Retinal pigment epithelial cell (primary cell): ENCODE data around the gene LPAR6.
A peak's percentile ranks its signal among the peaks of the same experiment; 100 is the strongest.

Experiments used
- DNase-seq: peaks from one replicate; pipeline ENCODE4 v3.0.0-alpha.2; 2010; ENCODE audit warnings: low read depth
- H3K4me3 ChIP-seq: 2 replicates; pipeline ENCODE4 v1.5.1; 2011; ENCODE audit warnings: mild to moderate bottlenecking, low read length, control low read depth, moderate library complexity
- TF ChIP-seq, protein P1 (sequence below): conservative IDR thresholded peaks from 2 replicates; pipeline ENCODE4 v1.5.1; 2011; ENCODE audit warnings: low read depth, low read length, control low read depth, inconsistent platforms

Gene LPAR6

GRCh38 chr13:48446464-48446863 lies 33.6 kb upstream of the LPAR6 start:
- no peak overlapping the region for H3K4me3 ChIP-seq
- TF ChIP-seq, protein P1, sequence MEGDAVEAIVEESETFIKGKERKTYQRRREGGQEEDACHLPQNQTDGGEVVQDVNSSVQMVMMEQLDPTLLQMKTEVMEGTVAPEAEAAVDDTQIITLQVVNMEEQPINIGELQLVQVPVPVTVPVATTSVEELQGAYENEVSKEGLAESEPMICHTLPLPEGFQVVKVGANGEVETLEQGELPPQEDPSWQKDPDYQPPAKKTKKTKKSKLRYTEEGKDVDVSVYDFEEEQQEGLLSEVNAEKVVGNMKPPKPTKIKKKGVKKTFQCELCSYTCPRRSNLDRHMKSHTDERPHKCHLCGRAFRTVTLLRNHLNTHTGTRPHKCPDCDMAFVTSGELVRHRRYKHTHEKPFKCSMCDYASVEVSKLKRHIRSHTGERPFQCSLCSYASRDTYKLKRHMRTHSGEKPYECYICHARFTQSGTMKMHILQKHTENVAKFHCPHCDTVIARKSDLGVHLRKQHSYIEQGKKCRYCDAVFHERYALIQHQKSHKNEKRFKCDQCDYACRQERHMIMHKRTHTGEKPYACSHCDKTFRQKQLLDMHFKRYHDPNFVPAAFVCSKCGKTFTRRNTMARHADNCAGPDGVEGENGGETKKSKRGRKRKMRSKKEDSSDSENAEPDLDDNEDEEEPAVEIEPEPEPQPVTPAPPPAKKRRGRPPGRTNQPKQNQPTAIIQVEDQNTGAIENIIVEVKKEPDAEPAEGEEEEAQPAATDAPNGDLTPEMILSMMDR: no peak
- no peak for DNase-seq

DNA sequence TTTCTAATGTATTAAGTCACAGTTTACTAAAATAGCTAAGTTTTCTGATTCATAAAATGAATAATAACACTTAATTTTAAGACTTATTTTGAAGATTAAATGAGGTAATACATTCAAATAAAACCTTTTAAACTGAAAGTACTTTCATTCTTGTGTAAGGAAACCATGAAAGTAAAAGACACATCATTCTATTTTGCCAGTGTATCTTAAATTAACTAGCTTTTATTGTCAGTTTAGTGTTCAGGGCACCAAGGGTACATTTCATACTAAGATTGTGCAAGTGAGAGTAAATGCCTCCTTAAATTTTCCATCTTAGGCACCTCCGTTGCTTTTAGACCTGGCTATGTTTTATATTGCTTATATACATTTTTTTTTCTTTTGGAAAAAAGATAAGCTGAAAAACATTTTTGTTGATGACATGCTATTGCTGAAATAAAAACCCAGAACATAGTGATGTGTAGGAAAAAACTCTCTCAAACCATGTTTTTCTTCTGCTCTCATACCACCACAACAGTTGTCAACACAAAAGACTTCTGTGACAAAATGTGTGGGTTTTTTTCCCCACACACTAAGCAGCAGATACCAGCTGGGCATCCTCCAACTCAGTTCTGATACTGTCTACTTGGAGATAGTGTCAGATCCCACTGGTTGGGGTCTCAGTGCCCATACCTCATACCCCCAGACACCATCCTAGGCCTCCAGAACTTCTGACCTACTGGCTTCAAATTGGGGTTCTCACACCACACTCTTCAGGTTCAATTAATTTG lies 30.7 kb upstream of the LPAR6 start:
- DNase-seq: no peak

GRCh38 chr13:48437371-48437770 lies 24.5 kb upstream of the LPAR6 start:
- TF ChIP-seq, protein P1: no peak
- DNase-seq: peak; percentile 42
- no peak overlapping the region for H3K4me3 ChIP-seq

More for the DNA sequence above, 30.7 kb upstream of the LPAR6 start:
- no peak overlapping the region for H3K4me3 ChIP-seq
- TF ChIP-seq, protein P1: no peak

GRCh38 chr13:48436661-48437288 lies 23.9 kb upstream of the LPAR6 start:
- no peak overlapping the region for H3K4me3 ChIP-seq
- TF ChIP-seq, protein P1: no peak
- DNase-seq: no peak

DNA sequence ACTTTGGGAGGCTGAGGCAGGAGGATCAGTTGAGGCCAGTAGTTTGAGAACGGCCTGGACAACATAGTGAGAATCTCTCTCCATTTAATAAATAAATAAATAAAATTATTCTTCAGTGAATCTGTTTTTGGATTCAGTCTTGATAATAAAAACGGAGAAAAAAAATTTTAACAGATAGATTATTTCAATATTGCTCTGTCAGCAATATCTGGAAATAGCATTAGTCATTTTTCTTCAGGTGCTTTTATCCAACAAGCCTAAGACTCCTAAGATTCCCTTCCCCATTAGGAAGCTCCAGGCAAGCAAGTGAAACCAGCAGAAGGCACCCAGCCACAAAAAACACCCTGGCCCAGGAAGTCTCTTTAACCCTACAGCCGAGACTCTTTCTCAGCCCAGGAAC lies 21.3 kb upstream of the LPAR6 start:
- H3K4me3 ChIP-seq: no peak overlapping the region
- TF ChIP-seq, protein P1: no peak
- DNase-seq: no peak

DNA sequence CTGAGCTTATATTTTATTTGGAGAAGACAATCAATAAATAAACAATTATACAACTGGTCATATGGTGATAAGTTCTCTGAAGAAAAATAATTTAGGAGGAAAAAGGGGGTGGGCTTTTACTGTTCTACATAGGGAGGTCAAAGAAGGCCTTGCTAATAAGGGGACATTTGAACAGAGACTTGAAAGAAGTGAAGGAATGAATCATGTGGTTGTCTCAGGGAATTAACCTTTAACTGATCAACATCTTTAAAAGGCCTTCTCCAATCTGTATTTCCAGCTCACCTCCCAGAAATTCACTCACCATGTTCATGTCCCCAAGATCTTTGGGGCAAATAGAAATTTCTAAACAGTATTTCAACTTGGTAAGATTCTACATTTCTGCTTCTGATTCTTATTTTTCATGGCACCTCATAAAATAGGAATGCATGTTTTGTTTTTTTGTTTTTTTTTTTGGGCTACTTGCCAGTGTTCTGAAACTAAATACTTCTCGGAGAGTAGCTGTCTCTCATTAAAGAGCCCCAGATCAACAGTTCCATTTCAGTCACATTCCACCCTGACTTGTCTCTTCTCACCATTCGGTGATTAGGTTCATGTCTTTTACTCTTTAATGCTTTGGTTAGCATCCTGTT lies 19.2 kb upstream of the LPAR6 start:
- no peak overlapping the region for H3K4me3 ChIP-seq
- DNase-seq: no peak
- TF ChIP-seq, protein P1: no peak
